HepG2 (cell line): ENCODE results near the gene CST1. TPM values are rescaled to one million over a fixed set of nuclear protein-coding genes. Genes with fewer than 3 reads are reported as not detected.
A peak's percentile ranks its signal among the peaks of the same experiment; 100 is the strongest.
"Not testable (repeated sequence)": the region's sequence is repeated elsewhere in the genome, so short reads cannot be mapped to it uniquely, and the experiment has no call there.

Experiments
- ATAC-seq: fragments of 200-7000 bp; cut with Tn5 transposase; 3 replicates; pipeline ENCODE4 v1.9.1; 2020; ENCODE audit warnings: mild to moderate bottlenecking, moderate library complexity
- Bru-seq: library from RNA; stranded (reverse); fragments of 400-500 nt; gene quantifications from one replicate; lab custom pipeline; 2021; lab: Mats Ljungman, UMichigan
- BruChase-seq, 2 experiments: library from RNA; stranded (reverse); fragments of 400-500 nt; gene quantifications; one replicate each; lab custom pipeline; 2021; lab: Mats Ljungman, UMichigan
- BruUV-seq: library from RNA; stranded (reverse); fragments of 400-500 nt; replicated peaks from 2 replicates; lab custom pipeline; 2021; lab: Mats Ljungman, UMichigan
- CTCF ChIA-PET: fragments of 300-600 bp; formaldehyde crosslinking; extraction: SDS; loops from one replicate; lab custom pipeline; 2021; ENCODE audit warnings: low total read pairs, inconsistent platforms, low intra/inter-chr PET ratio; lab: Yijun Ruan, JAX
- POLR2A ChIA-PET: fragments of 350-600 bp; sonication (Branson Sonifier 250); formaldehyde crosslinking; loops from one replicate; lab custom pipeline; 2020; ENCODE audit warnings: antibody characterized with exemption, inconsistent platforms; lab: Yijun Ruan, JAX
- DNase-seq: peaks from one replicate; pipeline ENCODE4 v3.0.0-alpha.2; 2015; ENCODE audit warnings: low spot score
- FAIRE-seq: peaks from 3 replicates; lab custom pipeline; 2011; peaks lifted over from hg19 to GRCh38; lab: Jason Lieb, UNC
- H2AFZ ChIP-seq: one replicate; pipeline ENCODE4 v1.6.1; 2011; ENCODE audit warnings: low read length, inconsistent platforms
- H3K27ac ChIP-seq: fragments of 300-600 bp; 3 replicates; pipeline ENCODE4 v1.8.0; 2011; ENCODE audit warnings: mixed run types, mild to moderate bottlenecking, mixed read lengths, low read length, inconsistent platforms; ENCODE audit not compliant: insufficient read depth; ENCODE audit errors: extremely low read length
- H3K27me3 ChIP-seq, 2 experiments: fragments of 200-600 bp in 1 of 2; 2 replicates in 1 of 2; 3 replicates in 1 of 2; pipeline versions ENCODE4 v1.6.0 to v1.8.0; 2011; ENCODE audit warnings: low read length in 2 of 2, mild to moderate bottlenecking in 2 of 2, moderate library complexity in 2 of 2, inconsistent platforms in 1 of 2; ENCODE audit not compliant: insufficient read depth in 2 of 2, control insufficient read depth in 1 of 2
- H3K36me3 ChIP-seq, 2 experiments: fragments of 200-600 bp in 1 of 2; replicated peaks in 1 of 2; 2 replicates in 1 of 2; 3 replicates in 1 of 2; pipeline versions ENCODE4 v1.5.1 to v1.8.0; 2011; ENCODE audit warnings: low read length in 2 of 2, inconsistent platforms in 1 of 2; ENCODE audit not compliant: insufficient read depth in 2 of 2, control insufficient read depth in 1 of 2
- H3K4me1 ChIP-seq: 2 replicates; pipeline ENCODE4 v1.5.1; 2012; ENCODE audit warnings: low read length, inconsistent platforms; ENCODE audit not compliant: insufficient read depth
- H3K4me2 ChIP-seq: 2 replicates; pipeline ENCODE4 v1.6.0; 2011; ENCODE audit warnings: low read depth, low read length, inconsistent platforms
- H3K4me3 ChIP-seq, 3 experiments: fragments of 200-600 bp in 1 of 3; sonication (generic), shearing (Covaris generic) in 1 of 3; replicated peaks in 1 of 3; 2 replicates each; pipeline ENCODE4 v1.5.1; 2011 to 2016; ENCODE audit warnings: low read length in 3 of 3, inconsistent platforms in 2 of 3, low read depth in 2 of 3, mild to moderate bottlenecking in 2 of 3, control low read depth in 1 of 3, mixed read lengths in 1 of 3; ENCODE audit not compliant: insufficient read depth in 1 of 3
- H3K79me2 ChIP-seq: one replicate; pipeline ENCODE4 v1.6.1; 2011; ENCODE audit warnings: low read length, inconsistent platforms; ENCODE audit not compliant: insufficient read depth
- H3K9ac ChIP-seq: 2 replicates; pipeline ENCODE4 v1.6.0; 2011; ENCODE audit warnings: mild to moderate bottlenecking, low read depth, low read length, inconsistent platforms; ENCODE audit not compliant: insufficient read depth
- H3K9me3 ChIP-seq: 2 replicates; pipeline ENCODE4 v1.5.1; 2012; ENCODE audit warnings: mild to moderate bottlenecking, low read length
- H4K20me1 ChIP-seq: 2 replicates; pipeline ENCODE4 v1.6.0; 2011; ENCODE audit warnings: inconsistent platforms, mild to moderate bottlenecking, low read length, moderate library complexity; ENCODE audit not compliant: insufficient read depth
- HOXA3 ChIP-seq: sonication (generic); formaldehyde crosslinking; IDR thresholded peaks from 2 replicates; pipeline ENCODE4 v1.5.0; 2020; ENCODE audit warnings: missing genetic modification reagents
- MTERF4 ChIP-seq: sonication (generic); formaldehyde crosslinking; IDR thresholded peaks from 2 replicates; pipeline ENCODE4 v1.8.0; 2023; ENCODE audit warnings: mild to moderate bottlenecking, missing genetic modification reagents
- RAD21 ChIP-seq: fragments of 450-650 bp; formaldehyde crosslinking; IDR thresholded peaks from 2 replicates; pipeline ENCODE4 v1.5.0; 2020; ENCODE audit warnings: mild to moderate bottlenecking
- SMC3 ChIP-seq: IDR thresholded peaks from 2 replicates; pipeline ENCODE4 v1.6.1; 2011; ENCODE audit warnings: low read length, improper control_type of control experiment
- XRCC5 ChIP-seq: fragments of 200-400 bp; formaldehyde crosslinking; optimal IDR thresholded peaks from 2 replicates; pipeline ENCODE3; 2017; ENCODE audit warnings: mild to moderate bottlenecking, low read length
- ZFP37 ChIP-seq: sonication (generic); formaldehyde crosslinking; IDR thresholded peaks from 2 replicates; pipeline ENCODE4 v1.4.0; 2020; ENCODE audit warnings: missing genetic modification reagents, borderline replicate concordance
- ZFP90 ChIP-seq: sonication (generic); formaldehyde crosslinking; IDR thresholded peaks from 2 replicates; pipeline ENCODE4 v1.8.0; 2022; ENCODE audit warnings: missing genetic modification reagents, mild to moderate bottlenecking, inconsistent platforms, borderline replicate concordance
- ZFP91 ChIP-seq: sonication (generic); formaldehyde crosslinking; IDR thresholded peaks from 2 replicates; pipeline ENCODE4 v1.9.0; 2022; ENCODE audit warnings: missing genetic modification reagents, mild to moderate bottlenecking, borderline replicate concordance
- ZNF230 ChIP-seq: sonication (generic); formaldehyde crosslinking; IDR thresholded peaks from 2 replicates; pipeline ENCODE4 v1.4.0; 2020; ENCODE audit warnings: mild to moderate bottlenecking, missing genetic modification reagents
- WGBS: methylation state at CpG from one replicate; pipeline ENCODE4 v1.1.6; 2017; ENCODE audit warnings: low lambda C conversion rate; 5-methylcytosine and 5-hydroxymethylcytosine counted together
- in situ Hi-C: cut with HindIII; loops from 2 replicates; pipeline ENCODE4 v1.10.0; 2017; ENCODE audit warnings: low pct_unique_long_range_greater_than_20kb; ENCODE audit not compliant: extremely low pct_ligation_motif_present
- intact Hi-C: fragments of 100-400 bp; cut with micrococcal nuclease; formaldehyde crosslinking; loops from one replicate; pipeline ENCODE4 v1.10.0; 2022; ENCODE audit not compliant: unreplicated experiment
- long read RNA-seq, 2 experiments: library from RNA in 1 of 2; library from polyadenylated mRNA in 1 of 2; stranded (forward) in 1 of 2; unstranded in 1 of 2; transcript quantifications; one replicate each; pipeline ENCODE4 v2.0.0, GENCODE V29; 2019 to 2022
- polyA minus RNA-seq, 3 experiments: library from RNA; depleted of rRNA, polyadenylated mRNA; stranded (reverse); fragments of >200 nt; gene quantifications; 2 replicates each; pipeline ENCODE4 v1.2.3, GENCODE V29; 2011; ENCODE audit warnings: low replicate concordance in 1 of 3
- polyA plus RNA-seq, 8 experiments: library from polyadenylated mRNA; depleted of rRNA in 3 of 8; stranded (reverse) in 7 of 8; unstranded in 1 of 8; fragments of >200 nt; fragmentation: Illumina TruSeq in 4 of 8; extraction: Trizol in 4 of 8; gene quantifications; 2 replicates each; pipeline versions ENCODE4 v1.2.1 to v1.2.3, GENCODE V29; 2011 to 2016; ENCODE audit warnings: low read depth in 4 of 8, missing spikeins in 1 of 8, mixed read lengths in 1 of 8; ENCODE audit not compliant: insufficient read depth in 1 of 8
- total RNA-seq, 5 experiments: library from RNA; depleted of rRNA; stranded (reverse); fragments of >200 nt; fragmentation: Illumina TruSeq; extraction: Trizol; gene quantifications; 2 replicates each; pipeline ENCODE4 v1.2.3, GENCODE V29; 2016; ENCODE audit warnings: low read depth in 1 of 5

The CST1 gene
- total RNA-seq (2016; rRNA removed; fragmentation: Illumina TruSeq; extraction: Trizol) (not detected in 2 replicates), polyA plus RNA-seq (2011; rRNA removed) (0.09 and 0.22 TPM in 2 replicates), polyA minus RNA-seq (2011; rRNA and poly(A)+ RNA removed; ENCODE audit: low replicate concordance) (not detected in 2 replicates), Bru-seq, nascent RNA (not detected), BruChase-seq, experiment 1, labeled RNA remaining after a 6-hour chase (not detected), BruChase-seq, experiment 2, labeled RNA remaining after a 2-hour chase (not detected)
- total RNA-seq (2016; cell fraction: cytosol; rRNA removed; fragmentation: Illumina TruSeq; extraction: Trizol; ENCODE audit: low read depth), result not detected in 2 replicates
- total RNA-seq (2016; cell fraction: insoluble cytoplasmic fraction; rRNA removed; fragmentation: Illumina TruSeq; extraction: Trizol), result not detected in 2 replicates
- not detected in 2 replicates for total RNA-seq (2016; cell fraction: membrane; rRNA removed; fragmentation: Illumina TruSeq; extraction: Trizol)
- not detected in 2 replicates for total RNA-seq (2016; cell fraction: nucleus; rRNA removed; fragmentation: Illumina TruSeq; extraction: Trizol)
- 0.12 and 0.28 TPM in 2 replicates for polyA plus RNA-seq (2011; cell fraction: cytosol; rRNA removed)
- not detected in 2 replicates for polyA plus RNA-seq (2011; cell fraction: nucleus; rRNA removed)
- 0.41 TPM in 1 of 2 replicates, not detected in the other for polyA plus RNA-seq (2012)
- polyA plus RNA-seq (2016; cell fraction: cytosol; fragmentation: Illumina TruSeq; extraction: Trizol; ENCODE audit: low read depth), result 0.25 TPM in 1 of 2 replicates, not detected in the other
- not detected in 2 replicates for polyA plus RNA-seq (2016; cell fraction: insoluble cytoplasmic fraction; fragmentation: Illumina TruSeq; extraction: Trizol; ENCODE audit: low read depth)
- not detected in 2 replicates for polyA plus RNA-seq (2016; cell fraction: membrane; fragmentation: Illumina TruSeq; extraction: Trizol; ENCODE audit: low read depth)
- polyA plus RNA-seq (2016; cell fraction: nucleus; fragmentation: Illumina TruSeq; extraction: Trizol; ENCODE audit: insufficient read depth, low read depth), result 0.71 TPM in 1 of 2 replicates, not detected in the other
- not detected in 2 replicates for polyA minus RNA-seq (2011; cell fraction: cytosol; rRNA and poly(A)+ RNA removed)
- not detected in 2 replicates for polyA minus RNA-seq (2011; cell fraction: nucleus; rRNA and poly(A)+ RNA removed)
- long read RNA-seq, experiment 1, partial matches to known transcripts, result 0 of 1 reads
- long read RNA-seq, experiment 1, other reads (novel, unspliced or antisense), result 0 of 1 reads
- long read RNA-seq, experiment 2, partial matches to known transcripts, result 0 of 1 reads
- long read RNA-seq, experiment 2, other reads (novel, unspliced or antisense), result 0 of 1 reads

GRCh38 chr20:23750786-23751185, at the start of gene CST1:
TSS of gene CST1 (minus strand) at chr20:23750935. CDS start at chr20:23750866, 69 bp downstream.
- BruUV-seq, FAIRE-seq, H3K4me3 ChIP-seq, H3K27me3 ChIP-seq, ATAC-seq, H3K4me1 ChIP-seq, intact Hi-C loops, H3K79me2 ChIP-seq, H2AFZ ChIP-seq, DNase-seq, H3K36me3 ChIP-seq, H3K4me2 ChIP-seq, in situ Hi-C loops, H3K27ac ChIP-seq, H4K20me1 ChIP-seq, CTCF ChIA-PET, POLR2A ChIA-PET, H3K9me3 ChIP-seq, H3K9ac ChIP-seq: not testable (repeated sequence)
- WGBS, result 18% methylated on average over 3 of the region's 3 CpGs

- CTCF ChIA-PET, H3K4me2 ChIP-seq, H3K27ac ChIP-seq, H3K9me3 ChIP-seq, H3K36me3 ChIP-seq, H3K79me2 ChIP-seq, H3K9ac ChIP-seq, BruUV-seq, H4K20me1 ChIP-seq, H2AFZ ChIP-seq, H3K4me3 ChIP-seq, intact Hi-C loops, H3K27me3 ChIP-seq, POLR2A ChIA-PET, H3K4me1 ChIP-seq: not testable (repeated sequence)
- FAIRE-seq, result peak; percentile 94
- DNase-seq, result peak; percentile 47
- peak; percentile 99 for ATAC-seq
- in situ Hi-C loops, result loop anchor here (10.0 kb wide), 1 partner anchor 195 kb away; no protein-coding TSS in a partner anchor
- WGBS, result 23% methylated on average over 4 of the region's 4 CpGs
- TF ChIP-seq ZFP37 (CRISPR knock-in tag), result 0 out of 2 replicates have a peak, but pooled peaks have one; percentile 11
- TF ChIP-seq HOXA3 (CRISPR knock-in tag), result 0 out of 2 replicates have a peak, but pooled peaks have one; percentile 19
- TF ChIP-seq MTERF4 (CRISPR knock-in tag), result 0 out of 2 replicates have a peak, but pooled peaks have one; percentile 26
- TF ChIP-seq RAD21 (CRISPR knock-in tag), result 0 out of 2 replicates have a peak, but pooled peaks have one; percentile 45
- peak; percentile 64; the same call in 1 of the 2 replicates for TF ChIP-seq ZNF230 (CRISPR knock-in tag)
- TF ChIP-seq ZFP90 (CRISPR knock-in tag), result 0 out of 2 replicates have a peak, but pooled peaks have one; percentile 30
- 0 out of 2 replicates have a peak, but pooled peaks have one; percentile 17 for TF ChIP-seq ZFP91 (CRISPR knock-in tag)
- TF ChIP-seq SMC3, result peak; percentile 22; the same call in 1 of the 2 replicates
- TF ChIP-seq XRCC5, result peak; percentile 66
Observed at GRCh38 chr20:23799216-23799847, 48.6 kb upstream of the CST1 start.
